Activated CD4-positive, alpha-beta T cell treated with anti-CD3 and anti-CD28 coated beads, Interleukin-2, amount 50 U/mL, for 1 hour (primary cell): Measurements from ENCODE around the gene GNB2.
A peak's percentile ranks its signal among the peaks of the same experiment; 100 is the strongest.

Experiments used
- DNase-seq: peaks from one replicate; pipeline ENCODE4 v3.0.0-alpha.2; 2020

The GNB2 gene

GRCh38 chr7:100682228-100682741 is 8.7 kb downstream of the GNB2 start:
- no peak for DNase-seq

- no peak for DNase-seq
Measured at GRCh38 chr7:100682991-100683658, 9.6 kb downstream of the GNB2 start.

GRCh38 chr7:100683659-100684533 is 10.4 kb downstream of the GNB2 start:
- DNase-seq = no peak

- no peak for DNase-seq
Measured at GRCh38 chr7:100684534-100685042, 11.0 kb downstream of the GNB2 start.

- DNase-seq = no peak
Measured at GRCh38 chr7:100685049-100685605, 11.6 kb downstream of the GNB2 start.

GRCh38 chr7:100685631-100686145 is 12.1 kb downstream of the GNB2 start:
- DNase-seq = no peak

- DNase-seq = no peak
Measured at GRCh38 chr7:100686201-100686821, 12.8 kb downstream of the GNB2 start.

- DNase-seq = no peak
Measured at GRCh38 chr7:100686822-100687211, 13.3 kb downstream of the GNB2 start.

- DNase-seq = no peak
Measured at GRCh38 chr7:100687261-100687660, 13.7 kb downstream of the GNB2 start.

GRCh38 chr7:100687751-100688300 is 14.3 kb downstream of the GNB2 start:
- DNase-seq = no peak

GRCh38 chr7:100688326-100688860 is 14.9 kb downstream of the GNB2 start:
- DNase-seq = no peak

- DNase-seq = no peak
Measured at GRCh38 chr7:100689230-100690135, 15.9 kb downstream of the GNB2 start.

GRCh38 chr7:100691676-100692577 is 18.4 kb downstream of the GNB2 start:
- DNase-seq = peak; percentile 82

- no peak for DNase-seq
Measured at GRCh38 chr7:100692578-100692961, 19.0 kb downstream of the GNB2 start.

GRCh38 chr7:100693312-100694097 is 20.0 kb downstream of the GNB2 start:
- DNase-seq = no peak

- DNase-seq = peak; percentile 67
Measured at GRCh38 chr7:100694098-100694745, 20.7 kb downstream of the GNB2 start, which contains the start of gene GIGYF1. Gene GIGYF1, minus strand, starts transcription at chr7:100694250. Its CDS starts 6,012 bp downstream, at chr7:100688238.

- DNase-seq = no peak
Measured at GRCh38 chr7:100696123-100696521, 22.6 kb downstream of the GNB2 start.

GRCh38 chr7:100699018-100699417 is 25.5 kb downstream of the GNB2 start:
- no peak for DNase-seq
